ENCODE data around the gene CPNE9.
A peak's percentile ranks its signal among the peaks of the same experiment; 100 is the strongest.

CPNE9 gene

DNA sequence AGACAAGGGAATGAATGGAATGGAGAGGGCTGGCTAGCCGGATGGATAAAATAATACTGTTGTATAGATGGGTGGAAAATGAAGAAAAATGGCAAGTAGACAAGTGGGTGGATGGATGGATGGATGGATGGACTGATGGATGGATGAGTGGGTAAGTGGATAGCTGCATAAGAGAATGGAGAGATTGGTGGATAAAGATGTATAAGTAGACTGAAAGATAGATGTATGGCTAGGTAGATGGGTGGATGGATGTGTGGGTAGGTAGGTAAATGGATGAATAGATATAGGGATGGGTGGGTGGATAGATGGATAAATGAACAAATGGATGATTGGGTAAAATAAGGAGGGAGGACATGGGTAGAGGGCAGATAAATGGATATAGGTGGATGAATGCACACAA, 13.9 kb downstream of the CPNE9 start:
- DNase-seq, result no peak

DNA sequence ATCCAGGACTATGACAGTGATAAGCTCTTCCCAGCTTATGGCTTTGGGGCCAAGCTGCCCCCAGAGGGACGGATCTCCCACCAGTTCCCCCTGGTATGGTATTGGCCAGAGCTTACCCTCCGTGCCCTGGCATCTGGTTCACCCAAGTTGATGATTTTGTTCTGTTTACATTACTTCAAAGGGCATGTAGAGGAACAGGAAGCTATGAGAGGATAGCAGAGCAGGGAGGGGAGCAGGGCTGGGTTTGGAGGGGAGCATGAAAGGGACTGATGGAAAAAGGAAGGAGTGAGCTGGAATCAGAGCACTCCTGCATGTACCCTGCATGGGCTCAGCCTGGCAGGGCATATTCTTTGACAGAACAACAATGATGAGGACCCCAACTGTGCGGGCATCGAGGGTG, 14.5 kb downstream of the CPNE9 start:
- no peak for DNase-seq

DNA sequence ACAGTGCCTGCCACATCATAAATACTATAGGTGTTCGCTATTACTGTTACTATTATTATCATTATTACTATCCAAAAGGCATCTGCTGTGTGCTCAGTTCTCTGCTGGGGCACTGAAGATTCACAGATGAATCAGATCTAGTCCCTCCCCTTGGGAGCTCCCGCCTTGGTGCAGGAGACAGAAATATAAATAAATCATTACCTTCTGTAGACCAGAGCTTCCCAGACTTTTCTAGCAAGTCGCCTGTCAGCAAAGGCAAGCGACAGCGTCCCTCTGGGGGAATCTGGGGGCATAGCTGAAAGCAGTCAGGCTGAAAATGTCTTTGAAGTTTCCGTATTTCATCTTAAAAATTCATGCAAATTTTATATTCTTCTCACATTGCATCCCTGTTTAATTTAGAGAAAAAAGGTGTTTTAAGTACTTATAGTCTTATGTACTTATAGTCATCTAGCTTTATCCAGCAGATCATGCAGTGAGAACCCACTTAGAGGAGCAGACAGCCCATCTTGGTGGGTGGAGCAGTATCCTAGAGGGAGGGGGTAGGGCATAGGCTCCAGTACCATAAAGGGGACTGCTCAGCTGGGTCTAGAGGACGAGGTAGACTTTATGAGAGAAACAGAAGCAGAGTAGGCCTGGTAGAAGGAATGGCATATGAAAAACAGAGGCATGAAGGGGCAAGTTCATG, 17.5 kb downstream of the CPNE9 start:
- DNase-seq, result no peak

DNA sequence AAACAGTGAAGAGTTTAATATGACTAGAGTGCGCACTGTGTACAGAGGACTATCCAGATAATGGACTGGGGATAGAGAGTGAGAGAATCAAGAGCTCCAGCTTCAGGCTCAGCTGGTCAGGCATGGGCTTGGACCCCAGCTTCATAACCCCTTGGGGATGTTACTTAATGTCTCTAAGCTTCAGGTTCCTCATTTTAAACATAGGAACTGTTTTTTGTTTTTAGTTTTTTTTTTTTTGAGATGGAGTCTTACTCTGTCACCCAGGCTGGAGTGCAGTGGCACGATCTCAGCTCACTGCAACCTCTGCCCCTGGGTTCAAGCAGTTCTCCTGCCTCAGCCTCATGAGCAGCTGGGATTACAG, 18.0 kb downstream of the CPNE9 start:
- DNase-seq, result no peak

DNA sequence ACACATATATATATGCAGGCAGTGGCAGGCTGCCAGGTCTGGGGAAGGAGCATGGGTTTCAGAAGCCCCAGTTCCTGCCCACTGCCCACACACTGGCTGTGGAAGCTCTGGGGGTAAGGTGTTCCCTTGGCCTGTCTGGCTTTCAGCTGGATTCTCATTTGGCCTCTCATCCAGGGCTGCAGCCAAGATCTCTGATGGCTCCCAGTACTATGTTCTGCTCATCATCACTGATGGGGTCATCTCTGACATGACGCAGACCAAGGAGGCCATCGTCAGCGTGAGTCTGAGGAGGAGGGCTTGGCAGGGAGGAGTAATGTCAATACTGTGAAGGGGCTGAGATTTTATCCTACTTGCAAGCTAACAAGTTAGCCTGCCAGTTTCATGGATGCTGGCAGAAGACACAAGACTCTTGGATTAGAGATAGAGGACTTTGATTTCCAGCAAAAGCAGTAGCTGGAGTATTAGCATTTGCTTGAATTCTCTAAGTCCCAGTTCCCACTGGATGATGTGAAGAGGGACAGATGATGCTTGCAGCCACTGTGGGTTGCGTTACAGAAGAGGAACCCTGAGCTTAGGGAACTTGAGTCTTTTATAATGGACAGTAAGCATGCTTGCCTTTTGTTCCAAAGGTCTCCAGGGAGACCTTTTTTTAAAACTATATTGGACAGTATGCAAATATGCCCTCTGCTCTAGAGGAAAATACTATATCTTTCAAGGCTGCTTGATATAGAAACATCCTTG, 22.3 kb downstream of the CPNE9 start:
- no peak for DNase-seq

DNA sequence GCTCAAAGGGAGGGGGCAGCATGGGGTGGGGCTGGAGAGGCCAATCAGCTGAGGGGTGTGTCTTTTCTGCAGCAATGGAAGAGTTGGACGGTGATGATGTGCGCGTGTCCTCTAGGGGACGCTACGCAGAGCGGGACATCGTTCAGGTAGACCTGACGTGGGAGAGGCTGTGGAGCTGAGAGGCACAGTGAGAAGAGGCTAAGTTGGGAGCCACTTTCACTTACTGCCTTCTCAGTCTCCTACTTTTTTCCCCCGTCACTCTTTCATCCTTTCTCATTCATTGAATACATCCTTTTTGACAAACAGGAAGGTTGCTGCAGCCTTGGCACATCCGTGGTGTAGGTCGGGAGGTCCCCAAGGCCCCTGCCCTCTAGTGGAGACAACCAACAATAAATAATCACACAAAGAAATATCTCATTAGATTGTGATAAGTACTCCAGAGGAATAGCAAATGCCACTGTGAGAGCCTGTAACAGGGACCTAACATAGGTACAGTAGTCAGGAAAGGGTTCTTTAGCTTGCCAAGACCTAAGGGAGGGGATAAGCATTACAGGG, 23.5 kb downstream of the CPNE9 start:
- DNase-seq, result no peak

DNA sequence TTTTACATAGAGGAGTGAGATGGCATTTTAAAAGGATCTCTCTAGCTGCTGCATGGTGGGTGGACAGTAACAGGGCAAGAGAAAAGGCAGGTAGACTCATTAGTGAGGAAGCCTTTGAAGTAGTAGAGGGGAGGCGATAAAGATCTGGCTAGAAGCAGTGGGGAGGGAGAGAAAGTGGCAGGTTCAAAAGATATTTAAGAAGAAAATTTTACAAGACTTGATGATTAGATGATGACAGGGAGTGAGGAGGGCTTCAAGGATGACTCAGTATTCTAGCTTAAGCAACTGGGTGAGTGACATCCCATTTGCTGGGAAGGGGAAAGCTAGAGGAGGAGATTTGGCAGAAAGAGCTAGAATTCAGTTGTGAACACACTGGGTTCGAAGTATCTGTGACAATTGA, 24.1 kb downstream of the CPNE9 start:
- DNase-seq, result no peak

DNA sequence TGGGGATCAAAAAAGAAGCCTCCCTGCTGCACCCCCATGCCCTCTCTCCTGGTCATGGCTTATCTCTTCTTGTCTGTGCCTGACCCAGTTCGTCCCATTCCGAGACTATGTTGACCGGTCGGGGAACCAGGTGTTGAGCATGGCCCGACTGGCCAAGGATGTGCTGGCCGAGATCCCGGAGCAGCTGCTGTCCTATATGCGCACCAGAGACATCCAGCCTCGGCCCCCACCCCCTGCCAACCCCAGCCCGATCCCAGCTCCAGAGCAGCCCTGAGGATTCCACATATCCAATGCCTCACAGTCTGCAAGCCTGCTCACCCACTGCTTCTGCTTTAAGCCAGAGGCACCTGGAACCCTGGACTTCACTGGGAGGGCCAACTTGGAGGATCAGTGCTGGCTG, 25.8 kb downstream of the CPNE9 start:
- DNase-seq, result no peak

DNA sequence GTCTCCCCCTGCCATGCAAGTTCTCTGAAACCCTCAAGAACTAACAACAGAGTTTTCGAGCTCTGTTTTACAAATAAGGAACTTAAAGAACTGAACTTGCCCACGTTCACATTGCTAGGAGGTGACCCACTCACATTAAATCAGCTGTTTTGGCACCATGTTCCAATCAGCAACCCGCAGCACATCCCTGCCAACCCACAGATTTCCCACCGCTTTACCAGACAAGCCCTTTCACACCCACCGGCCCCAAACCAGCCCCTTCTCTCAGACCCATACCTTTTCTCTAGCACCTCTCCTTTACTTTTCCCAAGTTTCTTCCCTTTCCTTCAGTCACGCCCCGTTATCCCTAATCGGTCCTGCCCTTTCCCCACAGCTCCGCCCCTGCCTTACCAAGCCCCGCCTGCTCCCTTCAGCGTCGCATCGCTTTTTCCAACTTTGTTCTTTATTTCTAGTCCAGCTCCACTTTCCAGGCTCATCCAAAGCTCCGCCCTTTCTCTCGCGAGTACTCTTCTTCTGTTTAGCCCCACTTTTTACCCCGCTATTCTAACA, 27.1 kb downstream of the CPNE9 start:
- no peak for DNase-seq

DNA sequence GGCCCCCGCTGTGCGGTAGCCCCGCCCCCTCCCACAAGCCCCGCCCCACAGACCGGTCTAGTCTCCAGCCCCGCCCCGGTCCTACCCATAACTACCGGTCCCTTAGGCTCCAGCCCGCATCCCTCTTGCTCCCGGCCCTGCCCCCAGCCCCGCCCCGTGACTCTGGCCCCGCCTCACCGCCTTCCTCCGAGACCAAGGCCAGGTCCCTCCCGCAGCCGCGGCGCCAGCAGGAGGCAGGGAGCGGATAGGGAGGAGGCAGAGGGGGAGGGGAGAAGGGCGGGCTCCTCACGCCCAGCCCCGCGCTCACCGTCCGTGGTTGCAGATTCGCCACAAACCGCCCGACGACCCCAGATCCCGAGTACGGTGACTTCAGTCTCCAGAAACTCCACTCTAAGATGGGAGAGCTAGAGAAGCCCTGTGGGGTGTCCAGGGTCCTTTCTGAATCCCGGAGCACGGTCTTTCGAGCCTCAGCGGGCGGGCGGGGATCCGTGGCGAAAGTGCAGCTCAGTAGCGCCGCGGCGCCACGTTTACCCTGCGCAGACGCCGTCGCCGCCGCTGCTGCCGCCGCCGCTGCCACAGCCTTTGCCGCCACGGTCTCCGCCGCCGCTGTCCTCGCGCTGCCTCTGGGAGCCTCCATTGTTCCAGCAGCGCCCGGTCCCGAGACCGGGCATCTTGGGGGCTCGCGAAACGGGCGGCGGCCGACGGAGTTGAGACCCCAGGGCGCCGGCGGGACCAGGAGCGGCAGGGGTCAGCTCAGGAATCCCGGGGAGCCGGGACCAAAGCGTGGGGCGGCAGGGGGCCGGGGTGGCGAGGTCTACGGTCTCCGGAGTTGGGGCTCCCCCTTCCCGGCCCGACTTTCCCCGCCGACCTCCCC, 27.8 kb downstream of the CPNE9 start, which contains the start of gene BRPF1:
BRPF1 (plus strand) TSS at position 530 of the 874 bp plus-strand sequence. CDS start 2,406 bp downstream, outside the sequence.
- peak; percentile 87 for DNase-seq

DNA sequence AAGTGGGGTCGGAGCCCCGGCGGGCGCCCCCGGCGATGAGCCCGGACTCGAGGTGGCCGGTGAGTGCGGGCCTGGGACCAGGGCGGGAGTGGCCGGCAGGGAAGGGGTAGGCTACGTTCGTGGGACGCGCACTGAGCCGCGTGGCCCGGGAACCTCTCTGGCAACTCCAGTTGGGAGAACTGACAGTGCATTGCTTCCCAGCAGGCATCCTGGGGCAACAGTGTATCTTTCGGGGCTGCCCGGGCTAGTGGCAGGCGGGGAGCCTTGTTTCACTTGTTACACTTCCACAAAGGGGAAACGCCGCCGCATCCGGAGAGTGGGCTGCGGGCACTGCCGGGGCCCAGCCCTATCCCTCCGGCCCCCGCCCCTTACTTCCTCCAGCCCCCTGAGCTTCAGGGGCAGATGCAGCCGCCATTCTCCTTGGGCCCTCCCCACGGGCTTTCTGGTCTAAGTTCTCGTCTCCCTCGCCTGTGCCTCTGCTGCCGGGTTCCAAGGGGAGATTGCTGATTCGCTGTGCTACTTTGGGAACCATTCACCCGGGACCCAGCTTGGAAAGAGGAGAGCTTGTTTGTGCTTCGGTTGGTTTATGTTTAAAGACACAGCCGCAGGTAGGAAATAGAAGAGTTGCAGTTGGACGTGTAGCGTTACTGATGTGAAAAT, 28.6 kb downstream of the CPNE9 start:
- DNase-seq, result no peak

DNA sequence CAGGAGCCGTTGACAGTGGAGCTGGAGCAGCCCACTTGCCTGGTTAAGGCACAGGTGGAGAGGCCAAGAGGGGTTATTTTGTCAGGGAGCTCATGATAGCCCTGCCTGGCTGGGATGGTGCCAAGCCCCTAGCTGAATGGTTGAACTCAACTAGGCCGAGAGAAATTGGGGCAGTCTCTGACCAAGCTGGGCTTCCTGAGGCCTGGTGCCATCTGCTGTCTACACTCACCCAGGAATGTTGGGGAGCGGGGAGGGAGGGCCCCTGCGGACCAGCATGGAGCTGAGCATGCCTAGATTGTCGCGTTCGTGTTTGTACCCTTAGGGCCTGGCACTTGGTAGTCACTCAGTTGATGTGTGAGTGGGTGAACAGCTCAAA, 29.1 kb downstream of the CPNE9 start:
- DNase-seq, result no peak

DNA sequence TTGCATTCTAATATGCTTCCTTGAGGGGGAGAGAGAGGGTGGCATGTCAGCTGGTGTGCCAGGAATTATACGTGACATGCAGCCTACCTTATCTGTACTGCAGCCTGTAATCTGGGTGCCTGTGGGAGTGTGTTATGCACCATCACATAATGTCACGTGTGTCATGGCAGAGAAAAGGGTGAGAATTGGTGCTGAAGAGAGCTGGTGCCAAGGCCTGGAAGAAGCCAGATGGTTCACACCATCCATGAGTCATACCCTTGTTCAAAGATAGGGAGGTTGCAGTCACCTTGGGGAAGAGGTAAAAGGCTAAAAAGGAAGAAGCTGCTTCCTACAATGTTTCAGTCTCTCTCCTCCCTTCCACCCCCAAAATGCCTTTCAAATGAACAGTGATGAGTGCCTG, 33.2 kb downstream of the CPNE9 start:
- DNase-seq, result no peak

DNA sequence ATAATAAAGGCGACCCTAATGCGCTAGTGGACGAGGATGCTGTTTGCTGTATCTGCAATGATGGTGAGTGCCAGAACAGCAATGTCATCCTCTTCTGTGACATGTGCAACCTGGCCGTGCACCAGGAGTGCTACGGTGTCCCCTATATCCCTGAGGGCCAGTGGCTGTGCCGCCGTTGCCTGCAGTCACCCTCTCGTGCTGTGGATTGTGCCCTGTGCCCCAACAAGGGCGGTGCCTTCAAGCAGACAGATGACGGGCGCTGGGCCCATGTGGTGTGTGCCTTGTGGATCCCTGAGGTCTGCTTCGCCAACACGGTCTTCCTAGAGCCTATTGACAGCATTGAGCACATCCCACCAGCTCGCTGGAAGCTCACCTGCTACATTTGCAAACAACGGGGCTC, 35.5 kb downstream of the CPNE9 start:
- no peak for DNase-seq

DNA sequence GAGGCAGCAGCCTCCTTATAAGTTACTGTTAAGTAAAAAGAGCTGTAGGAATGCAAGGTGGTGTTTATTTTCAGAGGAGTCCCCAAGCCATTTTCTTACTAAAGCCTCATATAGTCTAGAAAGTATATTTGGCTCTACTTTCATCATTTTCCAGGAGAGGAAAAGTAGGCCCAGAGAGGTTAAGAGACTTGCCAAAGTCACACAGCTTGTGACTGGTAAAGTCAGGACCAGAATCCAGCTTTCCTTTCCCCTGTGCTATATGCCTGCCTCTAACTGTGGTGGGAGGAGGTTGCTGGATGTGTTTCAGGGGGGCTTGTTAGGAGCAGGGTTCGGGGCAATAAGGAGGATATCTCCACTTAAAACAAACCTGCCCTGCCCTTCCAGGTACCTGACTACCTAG, 38.9 kb downstream of the CPNE9 start:
- DNase-seq, result no peak

DNA sequence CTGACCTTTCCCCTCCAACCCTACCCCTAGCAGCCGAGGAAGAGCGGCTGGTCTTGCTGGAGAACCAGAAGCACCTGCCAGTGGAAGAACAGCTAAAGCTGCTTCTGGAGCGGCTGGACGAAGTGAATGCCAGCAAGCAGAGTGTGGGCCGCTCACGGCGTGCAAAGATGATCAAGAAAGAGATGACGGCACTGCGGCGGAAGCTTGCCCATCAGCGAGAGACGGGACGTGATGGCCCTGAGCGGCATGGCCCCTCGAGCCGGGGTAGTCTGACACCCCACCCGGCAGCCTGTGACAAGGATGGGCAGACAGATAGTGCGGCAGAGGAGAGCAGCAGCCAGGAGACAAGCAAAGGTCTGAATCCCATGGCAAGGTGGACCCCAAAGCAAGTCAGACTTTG, 39.9 kb downstream of the CPNE9 start:
- DNase-seq, result no peak

DNA sequence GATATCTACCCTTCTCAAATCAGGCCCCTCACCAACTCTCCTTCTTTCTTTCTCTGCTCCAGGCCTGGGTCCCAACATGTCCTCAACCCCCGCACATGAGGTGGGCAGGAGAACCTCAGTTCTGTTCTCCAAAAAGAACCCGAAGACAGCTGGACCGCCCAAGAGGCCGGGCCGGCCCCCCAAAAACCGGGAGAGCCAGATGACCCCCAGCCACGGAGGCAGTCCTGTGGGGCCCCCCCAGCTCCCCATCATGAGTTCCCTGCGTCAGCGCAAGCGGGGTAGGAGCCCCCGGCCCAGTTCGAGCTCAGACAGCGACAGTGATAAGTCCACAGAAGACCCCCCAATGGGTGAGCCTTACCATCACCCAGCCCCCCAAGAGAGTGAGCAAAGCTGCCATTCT, 40.5 kb downstream of the CPNE9 start:
- no peak for DNase-seq

DNA sequence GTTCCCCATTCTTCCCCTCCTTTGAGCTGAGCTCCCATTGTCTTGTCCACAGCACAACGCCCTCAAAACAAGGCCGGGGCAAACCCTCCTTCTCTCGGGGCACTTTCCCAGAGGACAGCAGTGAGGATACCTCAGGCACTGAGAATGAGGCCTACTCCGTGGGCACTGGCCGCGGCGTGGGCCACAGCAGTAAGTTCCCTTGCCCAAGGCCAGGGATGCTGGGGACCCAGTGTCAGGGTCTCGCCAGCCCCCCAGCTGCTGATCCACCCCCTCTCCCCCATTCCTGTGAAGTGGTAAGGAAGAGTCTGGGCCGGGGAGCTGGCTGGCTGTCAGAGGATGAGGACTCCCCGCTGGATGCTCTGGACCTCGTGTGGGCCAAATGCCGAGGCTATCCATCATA, 41.9 kb downstream of the CPNE9 start:
- no peak for DNase-seq

DNA sequence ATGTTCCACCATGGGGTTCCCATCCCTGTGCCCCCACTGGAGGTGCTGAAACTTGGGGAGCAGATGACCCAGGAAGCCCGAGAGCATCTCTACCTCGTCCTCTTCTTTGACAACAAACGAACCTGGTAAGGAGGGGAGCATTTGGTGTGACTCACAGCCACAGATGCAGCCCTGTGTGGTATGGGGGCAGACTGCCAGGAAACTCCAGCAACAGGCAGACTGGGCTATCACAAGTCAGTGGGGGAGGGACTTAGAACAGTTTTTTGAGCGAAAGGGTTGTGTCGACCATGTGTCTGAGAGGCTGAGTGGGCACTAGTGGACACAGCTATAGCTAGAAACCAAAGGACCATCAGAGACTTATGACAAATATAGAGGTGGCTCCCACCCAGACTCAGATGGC, 42.7 kb downstream of the CPNE9 start:
- no peak for DNase-seq

DNA sequence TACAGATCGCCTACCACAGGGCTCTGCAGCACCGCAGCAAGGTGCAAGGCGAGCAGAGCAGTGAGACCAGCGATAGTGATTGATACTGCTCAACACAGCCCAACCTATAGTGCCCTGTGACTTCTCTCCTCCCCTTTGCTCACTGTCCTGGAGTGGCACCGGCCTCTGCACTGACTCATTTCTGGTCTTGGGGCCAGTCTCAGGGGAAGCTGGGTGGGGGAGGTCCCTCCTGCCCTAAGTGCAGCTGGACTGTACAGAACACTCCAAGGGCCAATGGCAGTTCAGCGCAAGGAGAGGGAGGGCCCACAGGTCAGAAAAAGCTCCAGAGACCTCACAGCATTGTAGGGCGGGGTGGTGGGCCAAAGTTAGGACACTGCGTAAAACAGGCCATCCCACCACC, 43.6 kb downstream of the CPNE9 start:
- no peak for DNase-seq

DNA sequence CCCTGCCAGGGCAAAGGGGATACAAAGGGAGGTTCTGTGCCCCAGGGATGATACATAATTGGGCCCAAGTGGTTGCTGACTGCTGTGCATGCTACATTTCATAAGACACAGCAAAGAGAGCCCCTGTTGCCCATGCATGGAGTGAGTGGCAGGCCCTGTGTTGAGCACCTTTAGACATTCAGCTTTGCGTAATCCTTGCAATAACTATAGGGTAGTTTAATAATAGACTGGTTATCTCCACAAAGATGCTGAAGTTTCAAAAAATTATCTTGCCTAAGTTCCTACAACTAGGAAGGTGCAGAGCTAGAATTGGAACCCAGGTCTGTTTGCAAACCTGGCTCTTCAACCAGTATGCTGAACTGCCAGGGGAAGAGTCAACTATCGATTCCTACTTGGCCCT, 44.4 kb downstream of the CPNE9 start:
- DNase-seq, result no peak

DNA sequence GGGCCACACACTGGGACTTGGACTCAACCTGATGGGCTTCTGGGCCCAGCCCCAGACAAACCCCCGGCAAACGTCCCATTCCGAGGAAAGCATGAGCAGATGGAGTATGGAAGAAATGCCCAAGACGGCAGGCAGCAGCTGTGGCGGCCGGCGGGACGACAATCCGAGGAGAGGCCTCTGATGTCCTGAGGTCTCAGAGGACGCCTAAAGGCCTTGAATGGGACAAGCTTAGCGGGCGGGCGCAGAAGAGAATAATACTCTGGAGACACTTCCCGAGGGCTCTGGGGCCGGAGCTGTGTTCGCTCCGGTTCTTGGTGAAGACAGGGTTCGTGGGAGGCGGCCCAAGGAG, 45.6 kb downstream of the CPNE9 start:
- DNase-seq, result no peak

Measured in DMS79 (cell line).